AG10803 (cell line): ENCODE measurements around the gene EIF4EBP2.
A peak's percentile ranks its signal among the peaks of the same experiment; 100 is the strongest.

Experiments
- DNase-seq: peaks from one replicate; pipeline ENCODE4 v3.0.0; 2010; ENCODE audit warnings: low read depth
- H3K4me3 ChIP-seq: 2 replicates; pipeline ENCODE4 v1.5.1; 2011; ENCODE audit warnings: mild to moderate bottlenecking, low read length, control low read depth
- CTCF ChIP-seq: conservative IDR thresholded peaks from 2 replicates; pipeline ENCODE4 v1.5.1; 2011; ENCODE audit warnings: mild to moderate bottlenecking, low read length, control low read depth, inconsistent platforms

The EIF4EBP2 gene

GRCh38 chr10:70378122-70378521, 25.8 kb upstream of the EIF4EBP2 start:
- TF ChIP-seq CTCF = no peak
- no peak overlapping the region for H3K4me3 ChIP-seq
- DNase-seq = peak; percentile 94

- peak; percentile 51 for TF ChIP-seq CTCF
- no peak overlapping the region for H3K4me3 ChIP-seq
- DNase-seq = no peak
Observed at GRCh38 chr10:70379581-70380176, 24.3 kb upstream of the EIF4EBP2 start.

GRCh38 chr10:70380350-70381135, 23.4 kb upstream of the EIF4EBP2 start:
- DNase-seq = no peak
- no peak overlapping the region for H3K4me3 ChIP-seq
- TF ChIP-seq CTCF = no peak

GRCh38 chr10:70381471-70382421, 22.2 kb upstream of the EIF4EBP2 start:
- no peak for DNase-seq

GRCh38 chr10:70391654-70392053, 12.3 kb upstream of the EIF4EBP2 start:
- DNase-seq = no peak
- no peak overlapping the region for H3K4me3 ChIP-seq
- TF ChIP-seq CTCF = no peak

More at GRCh38 chr10:70381471-70382421, 22.2 kb upstream of the EIF4EBP2 start:
- peak overlapping the region; percentile 82 for H3K4me3 ChIP-seq
- TF ChIP-seq CTCF = no peak

- TF ChIP-seq CTCF = no peak
- no peak for DNase-seq
- H3K4me3 ChIP-seq = no peak overlapping the region
Observed at GRCh38 chr10:70396140-70396539, 7.8 kb upstream of the EIF4EBP2 start.
